ENCODE data around the gene LCOR.

- TF ChIP-seq, protein P1, sequence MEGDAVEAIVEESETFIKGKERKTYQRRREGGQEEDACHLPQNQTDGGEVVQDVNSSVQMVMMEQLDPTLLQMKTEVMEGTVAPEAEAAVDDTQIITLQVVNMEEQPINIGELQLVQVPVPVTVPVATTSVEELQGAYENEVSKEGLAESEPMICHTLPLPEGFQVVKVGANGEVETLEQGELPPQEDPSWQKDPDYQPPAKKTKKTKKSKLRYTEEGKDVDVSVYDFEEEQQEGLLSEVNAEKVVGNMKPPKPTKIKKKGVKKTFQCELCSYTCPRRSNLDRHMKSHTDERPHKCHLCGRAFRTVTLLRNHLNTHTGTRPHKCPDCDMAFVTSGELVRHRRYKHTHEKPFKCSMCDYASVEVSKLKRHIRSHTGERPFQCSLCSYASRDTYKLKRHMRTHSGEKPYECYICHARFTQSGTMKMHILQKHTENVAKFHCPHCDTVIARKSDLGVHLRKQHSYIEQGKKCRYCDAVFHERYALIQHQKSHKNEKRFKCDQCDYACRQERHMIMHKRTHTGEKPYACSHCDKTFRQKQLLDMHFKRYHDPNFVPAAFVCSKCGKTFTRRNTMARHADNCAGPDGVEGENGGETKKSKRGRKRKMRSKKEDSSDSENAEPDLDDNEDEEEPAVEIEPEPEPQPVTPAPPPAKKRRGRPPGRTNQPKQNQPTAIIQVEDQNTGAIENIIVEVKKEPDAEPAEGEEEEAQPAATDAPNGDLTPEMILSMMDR (CRISPR knock-in tag; IDR thresholded peaks at IDR 0.05) = no peak
- TF ChIP-seq, protein P2, sequence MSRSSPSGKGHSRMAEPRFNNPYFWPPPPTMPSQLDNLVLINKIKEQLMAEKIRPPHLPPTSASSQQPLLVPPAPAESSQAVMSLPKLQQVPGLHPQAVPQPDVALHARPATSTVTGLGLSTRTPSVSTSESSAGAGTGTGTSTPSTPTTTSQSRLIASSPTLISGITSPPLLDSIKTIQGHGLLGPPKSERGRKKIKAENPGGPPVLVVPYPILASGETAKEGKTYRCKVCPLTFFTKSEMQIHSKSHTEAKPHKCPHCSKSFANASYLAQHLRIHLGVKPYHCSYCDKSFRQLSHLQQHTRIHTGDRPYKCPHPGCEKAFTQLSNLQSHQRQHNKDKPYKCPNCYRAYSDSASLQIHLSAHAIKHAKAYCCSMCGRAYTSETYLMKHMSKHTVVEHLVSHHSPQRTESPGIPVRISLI (CRISPR knock-in tag; IDR thresholded peaks at IDR 0.05; ENCODE audit: borderline replicate concordance) = no peak
- TF ChIP-seq NBN (conservative IDR thresholded peaks at IDR 0.05) = no peak
Observed at GRCh38 chr10:96988426-96988825, 156.3 kb downstream of the LCOR start.
